Prostate gland (tissue), 2 donors: ENCODE measurements around the gene PHF10. TPM values are rescaled to one million over a fixed set of nuclear protein-coding genes. Genes with fewer than 3 reads are reported as not detected.
"Not testable (repeated sequence)": the region's sequence is repeated elsewhere in the genome, so short reads cannot be mapped to it uniquely, and the experiment has no call there.

Experiments used
- DNase-seq: peaks from one replicate; pipeline ENCODE4 v3.0.0-alpha.2; 2019; ENCODE audit warnings: low spot score
- H3K27ac ChIP-seq, 2 donors: fragments of 200-600 bp; sonication (generic); 2 replicates each; pipeline ENCODE4 v1.5.1; 2017 to 2019
- H3K27me3 ChIP-seq: fragments of 200-600 bp; sonication (generic); replicated peaks from 2 replicates; pipeline ENCODE4 v1.5.1; 2019; ENCODE audit not compliant: insufficient read depth
- H3K36me3 ChIP-seq, 2 donors: fragments of 200-600 bp; sonication (generic); 1 replicate in 1 of 2; 2 replicates in 1 of 2; pipeline versions ENCODE4 v1.5.1 to v1.8.1; 2017 to 2019
- H3K4me1 ChIP-seq: fragments of 200-600 bp; sonication (generic); replicated peaks from 2 replicates; pipeline ENCODE4 v1.5.1; 2019
- H3K4me3 ChIP-seq, 2 donors: fragments of 200-600 bp; sonication (generic); 2 replicates each; pipeline ENCODE4 v1.5.1; 2017 to 2019
- H3K9me3 ChIP-seq: fragments of 200-600 bp; sonication (generic); 2 replicates; pipeline ENCODE4 v1.5.1; 2017
- CTCF ChIP-seq, 4 experiments: fragments of 200-600 bp in 2 of 4; fragments of 450-650 bp in 2 of 4; sonication (generic) in 2 of 4; IDR thresholded peaks; 1 replicate in 3 of 4; 2 replicates in 1 of 4; pipeline ENCODE4 v1.5.1; 2016 to 2019; ENCODE audit warnings: antibody characterized with exemption in 4 of 4, mild to moderate bottlenecking in 2 of 4, moderate library complexity in 2 of 4
- POLR2A ChIP-seq: fragments of 450-650 bp; IDR thresholded peaks from one replicate; pipeline ENCODE4 v1.6.1; 2016; ENCODE audit warnings: antibody characterized with exemption, mild to moderate bottlenecking
- POLR2AphosphoS5 ChIP-seq: sonication (generic); formaldehyde crosslinking; IDR thresholded peaks from one replicate; pipeline ENCODE4 v1.6.1; 2017; ENCODE audit warnings: antibody characterized with exemption
- WGBS: methylation state at CpG from one replicate; pipeline ENCODE4 v1.1.5; 2018; 5-methylcytosine and 5-hydroxymethylcytosine counted together
- intact Hi-C: fragments of 100-400 bp; cut with DNase I; formaldehyde crosslinking; loops from one replicate; pipeline ENCODE4 v1.14.2; 2022
- total RNA-seq, 2 donors: library from RNA; depleted of rRNA; stranded (reverse); fragments of >200 nt; gene quantifications; one replicate each; pipeline ENCODE4 v1.1.0, GENCODE V29; 2016

PHF10 gene
- total RNA-seq, result 10 to 100 TPM; 45.9 to 50.4 TPM

- Histone ChIP-seq H3K4me3 (peak within 1 kb of the TSS; percentile 63 to 82), H3K4me1 (peaks cover 9% of the 10 kb centered on the region), H3K27me3 (no peaks in the 10 kb centered on the region), H3K36me3 (no peaks in the 10 kb centered on the region), H3K9me3 (no peaks in the 10 kb centered on the region), H3K27ac (peak within 1 kb of the TSS; percentile 89 to 94)
- peak; percentile 6 for TF ChIP-seq POLR2A
- no peak for TF ChIP-seq CTCF (IDR thresholded peaks at IDR 0.05)
- WGBS, result 2% methylated on average over 40 of the region's 89 CpGs
- peak; percentile 40 for DNase-seq
- intact Hi-C loops, result loop anchor here (1.0 kb wide), 1 partner anchor 22 kb away; the partner anchor contains the start of genes C6orf120 and WDR27
These were observed at the start of gene PHF10 for GRCh38 chr6:169724494-169725124. Gene PHF10, minus strand, starts transcription at chr6:169724500. Its CDS starts 569 bp downstream, at chr6:169723931.

DNA sequence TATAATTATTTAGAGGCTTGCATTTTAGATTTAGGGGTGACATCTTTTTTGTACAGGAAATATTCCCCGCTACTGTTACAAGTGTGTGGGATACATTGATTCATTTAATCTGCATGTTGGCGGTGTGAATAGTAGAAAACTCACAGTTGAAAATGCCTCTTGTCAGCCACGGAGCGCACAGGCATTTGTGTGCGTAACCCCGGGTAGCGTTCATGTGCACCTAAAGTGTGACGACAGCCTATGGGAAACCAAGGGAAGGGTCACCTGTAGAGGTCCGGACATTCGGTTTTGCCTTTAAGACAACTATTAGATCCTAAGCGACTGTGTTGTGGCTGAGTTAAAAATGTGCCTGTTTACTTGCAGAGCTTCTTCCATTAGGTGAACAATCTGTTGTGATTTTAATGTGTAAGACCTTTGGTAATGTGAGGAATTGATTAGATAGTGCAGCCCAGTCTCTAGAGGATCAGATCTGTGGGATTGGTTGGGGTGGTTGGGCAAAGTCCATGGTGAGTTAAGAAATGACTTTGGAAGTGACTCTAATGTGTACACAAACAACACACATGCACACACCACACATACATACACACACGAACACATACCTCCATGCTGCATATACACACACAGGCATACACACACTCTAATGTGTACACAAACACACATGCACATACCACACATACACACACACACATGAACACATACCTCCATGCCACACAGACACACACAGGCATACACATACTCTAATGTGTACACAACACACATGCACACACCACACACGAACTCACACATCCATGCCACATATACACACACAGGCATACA is 42.8 kb upstream of the PHF10 start:
- no peaks in the 10 kb centered on the region for H3K4me1 ChIP-seq
- no peaks in the 10 kb centered on the region for H3K9me3 ChIP-seq
- TF ChIP-seq CTCF (IDR thresholded peaks at IDR 0.05), result no peak
- TF ChIP-seq POLR2AphosphoS5, result no peak
- TF ChIP-seq POLR2A, result no peak
- WGBS, result 94% methylated on average over 13 of the region's 13 CpGs
- peaks cover 0 to 5% of the 10 kb centered on the region in 2 donors for H3K36me3 ChIP-seq
- no peak overlapping the region for H3K4me3 ChIP-seq
- H3K27me3 ChIP-seq, result no peaks in the 10 kb centered on the region
- no peak for DNase-seq
- no peak overlapping the region for H3K27ac ChIP-seq
- intact Hi-C loops, result no loop called here

- H3K4me3 ChIP-seq, result no peak overlapping the region
- no peaks in the 10 kb centered on the region for H3K27me3 ChIP-seq
- H3K9me3 ChIP-seq, result no peaks in the 10 kb centered on the region
- intact Hi-C loops, result no loop called here
- H3K27ac ChIP-seq, result no peak overlapping the region
- H3K4me1 ChIP-seq, result no peaks in the 10 kb centered on the region
- DNase-seq, result no peak
- H3K36me3 ChIP-seq, result no peaks in the 10 kb centered on the region
- no peak for TF ChIP-seq POLR2A
- TF ChIP-seq POLR2AphosphoS5, result no peak
- no peak for TF ChIP-seq CTCF (IDR thresholded peaks at IDR 0.05)
- 68% methylated on average over 5 of the region's 5 CpGs for WGBS
These were observed 41.9 kb upstream of the PHF10 start for GRCh38 chr6:169766232-169766631.

GRCh38 chr6:169765789-169766188 is 41.5 kb upstream of the PHF10 start:
- H3K4me3 ChIP-seq, intact Hi-C loops, H3K27me3 ChIP-seq, H3K4me1 ChIP-seq, H3K36me3 ChIP-seq, DNase-seq, H3K27ac ChIP-seq, H3K9me3 ChIP-seq: not testable (repeated sequence)
- 88% methylated on average over 10 of the region's 10 CpGs for WGBS

GRCh38 chr6:169763881-169764280 is 39.6 kb upstream of the PHF10 start:
- intact Hi-C loops, result no loop called here
- no peaks in the 10 kb centered on the region for H3K9me3 ChIP-seq
- 72% methylated on average over 10 of the region's 10 CpGs for WGBS
- no peaks in the 10 kb centered on the region for H3K27me3 ChIP-seq
- no peak overlapping the region for H3K4me3 ChIP-seq
- TF ChIP-seq POLR2A (no peak), CTCF (IDR thresholded peaks at IDR 0.05) (no peak), POLR2AphosphoS5 (no peak)
- DNase-seq, result no peak
- H3K4me1 ChIP-seq, result no peaks in the 10 kb centered on the region
- H3K27ac ChIP-seq, result peak overlapping the region in 1 of 2 donors; percentile 5
- H3K36me3 ChIP-seq, result peaks cover 0 to 7% of the 10 kb centered on the region in 2 donors
